Activated T-cell treated with anti-CD3 and anti-CD28 coated beads for 24 hours (primary cell): ENCODE results near the gene NOC2L.
A peak's percentile ranks its signal among the peaks of the same experiment; 100 is the strongest.

Experiments used
- DNase-seq: peaks from one replicate; pipeline ENCODE4 v3.0.0-alpha.2; 2020; ENCODE audit warnings: low read depth

The NOC2L gene

GRCh38 chr1:915295-916172 lies 43.5 kb downstream of the NOC2L start:
- no peak for DNase-seq

- DNase-seq, result no peak
Observed at GRCh38 chr1:914891-915280, 44.2 kb downstream of the NOC2L start.

GRCh38 chr1:914131-914890 lies 44.7 kb downstream of the NOC2L start:
- no peak for DNase-seq

GRCh38 chr1:913491-914130 lies 45.4 kb downstream of the NOC2L start:
- DNase-seq, result no peak

GRCh38 chr1:912740-913301 lies 46.2 kb downstream of the NOC2L start:
- no peak for DNase-seq

- DNase-seq, result no peak
Observed at GRCh38 chr1:911875-912739, 46.9 kb downstream of the NOC2L start.

- DNase-seq, result no peak
Observed at GRCh38 chr1:910881-911721, 48.0 kb downstream of the NOC2L start.

GRCh38 chr1:910311-910880 lies 48.7 kb downstream of the NOC2L start:
- DNase-seq, result no peak

GRCh38 chr1:909861-910310 lies 49.2 kb downstream of the NOC2L start:
- DNase-seq, result no peak

GRCh38 chr1:908661-909060 lies 50.4 kb downstream of the NOC2L start:
- DNase-seq, result no peak

- no peak for DNase-seq
Observed at GRCh38 chr1:907611-908451, 51.2 kb downstream of the NOC2L start.

GRCh38 chr1:906600-907420 lies 52.2 kb downstream of the NOC2L start:
- no peak for DNase-seq

- no peak for DNase-seq
Observed at GRCh38 chr1:905811-906599, 53.1 kb downstream of the NOC2L start.

GRCh38 chr1:905071-905749 lies 53.8 kb downstream of the NOC2L start:
- no peak for DNase-seq

GRCh38 chr1:904310-904950 lies 54.6 kb downstream of the NOC2L start:
- DNase-seq, result peak; percentile 81

GRCh38 chr1:903721-904271 lies 55.3 kb downstream of the NOC2L start:
- DNase-seq, result no peak
